ENCODE results near the gene GRM4.

GRM4 gene

GRCh38 chr6:34062815-34063214 is 83.1 kb downstream of the GRM4 start:
- DNase-seq (ENCODE audit: low read depth): no peak

- no peak for DNase-seq (ENCODE audit: low read depth)
These were observed 83.7 kb downstream of the GRM4 start for GRCh38 chr6:34062156-34062555.

- no peak for DNase-seq (ENCODE audit: low read depth)
These were observed 84.5 kb downstream of the GRM4 start for GRCh38 chr6:34061348-34061747.

GRCh38 chr6:34059914-34060313 is 86.0 kb downstream of the GRM4 start:
- DNase-seq (ENCODE audit: low read depth): no peak

GRCh38 chr6:34059136-34059731 is 86.7 kb downstream of the GRM4 start:
- no peak for DNase-seq (ENCODE audit: low read depth)

- DNase-seq (ENCODE audit: low read depth): no peak
These were observed 88.1 kb downstream of the GRM4 start for GRCh38 chr6:34057790-34058189.

GRCh38 chr6:34057191-34057590 is 88.7 kb downstream of the GRM4 start:
- DNase-seq (ENCODE audit: low read depth): no peak

GRCh38 chr6:34056305-34057108 is 89.4 kb downstream of the GRM4 start:
- peak; percentile 14 for DNase-seq (ENCODE audit: low read depth)

- peak; percentile 44 for DNase-seq (ENCODE audit: low read depth)
These were observed 90.5 kb downstream of the GRM4 start for GRCh38 chr6:34055223-34055933.

GRCh38 chr6:34053721-34054120 is 92.2 kb downstream of the GRM4 start:
- no peak for DNase-seq (ENCODE audit: low read depth)

GRCh38 chr6:34052918-34053608 is 92.8 kb downstream of the GRM4 start:
- no peak for DNase-seq (ENCODE audit: low read depth)

GRCh38 chr6:34052071-34052825 is 93.6 kb downstream of the GRM4 start:
- DNase-seq (ENCODE audit: low read depth): no peak

GRCh38 chr6:34051331-34051919 is 94.5 kb downstream of the GRM4 start:
- no peak for DNase-seq (ENCODE audit: low read depth)

GRCh38 chr6:34050691-34051090 is 95.2 kb downstream of the GRM4 start:
- DNase-seq (ENCODE audit: low read depth): no peak

- DNase-seq (ENCODE audit: low read depth): no peak
These were observed 96.2 kb downstream of the GRM4 start for GRCh38 chr6:34049395-34050342.

GRCh38 chr6:34047913-34048867 is 97.7 kb downstream of the GRM4 start:
- DNase-seq (ENCODE audit: low read depth): no peak

- no peak for DNase-seq (ENCODE audit: low read depth)
These were observed 99.3 kb downstream of the GRM4 start for GRCh38 chr6:34046617-34047016.

GRCh38 chr6:34045771-34046170 is 100.1 kb downstream of the GRM4 start:
- DNase-seq (ENCODE audit: low read depth): no peak
